Esophagus mucosa (tissue), 1 donor: Measurements from ENCODE around the gene SLC6A13. TPM values are rescaled to one million over a fixed set of nuclear protein-coding genes. Genes with fewer than 3 reads are reported as not detected.
"Not testable (repeated sequence)": the region's sequence is repeated elsewhere in the genome, so short reads cannot be mapped to it uniquely, and the experiment has no call there.

ENCODE experiments used
- ATAC-seq: fragments of 200-7000 bp; cut with Tn5 transposase; one replicate; pipeline ENCODE4 v1.9.1; 2020
- total RNA-seq: library from RNA; stranded (reverse); gene quantifications from one replicate; pipeline ENCODE4 v1.2.4, GENCODE V29; 2023
- donor health status: DM: yes; HTN: yes; CAD: no.

Gene SLC6A13
- total RNA-seq = not detected

GRCh38 chr12:262817-263216, at the start of gene SLC6A13:
SLC6A13 (minus strand) TSS chr12:262836; CDS start chr12:260052, 2,784 bp downstream.
- no peak for ATAC-seq

- ATAC-seq = no peak
These were observed 45.9 kb upstream of the SLC6A13 start for GRCh38 chr12:308511-308910.

- no peak for ATAC-seq
These were observed 44.8 kb upstream of the SLC6A13 start for GRCh38 chr12:307406-307805.

- ATAC-seq = peak; percentile 66
These were observed 42.2 kb upstream of the SLC6A13 start for GRCh38 chr12:304805-305204.

- not testable (repeated sequence) for ATAC-seq
These were observed 40.1 kb upstream of the SLC6A13 start for GRCh38 chr12:302766-303165.

- not testable (repeated sequence) for ATAC-seq
These were observed 37.5 kb upstream of the SLC6A13 start for GRCh38 chr12:300166-300565.

GRCh38 chr12:299511-299910, 36.9 kb upstream of the SLC6A13 start:
- not testable (repeated sequence) for ATAC-seq

- not testable (repeated sequence) for ATAC-seq
These were observed 35.4 kb upstream of the SLC6A13 start for GRCh38 chr12:298059-298458.

GRCh38 chr12:295132-295531, 32.5 kb upstream of the SLC6A13 start:
- no peak for ATAC-seq

- ATAC-seq = no peak
These were observed 30.6 kb upstream of the SLC6A13 start for GRCh38 chr12:293199-293598.

GRCh38 chr12:292186-292585, 29.6 kb upstream of the SLC6A13 start:
- ATAC-seq = peak; percentile 50

GRCh38 chr12:291153-291723, 28.6 kb upstream of the SLC6A13 start:
- ATAC-seq = no peak

- ATAC-seq = no peak
These were observed 26.1 kb upstream of the SLC6A13 start for GRCh38 chr12:288687-289086.

- no peak for ATAC-seq
These were observed 24.1 kb upstream of the SLC6A13 start for GRCh38 chr12:286531-287300.

- no peak for ATAC-seq
These were observed 15.4 kb upstream of the SLC6A13 start for GRCh38 chr12:278046-278445.

GRCh38 chr12:275812-276211, 13.2 kb upstream of the SLC6A13 start:
- ATAC-seq = no peak

- no peak for ATAC-seq
These were observed 10.7 kb upstream of the SLC6A13 start for GRCh38 chr12:273382-273781.

- ATAC-seq = no peak
These were observed 10.3 kb upstream of the SLC6A13 start for GRCh38 chr12:272942-273341.

- ATAC-seq = no peak
These were observed 8.5 kb upstream of the SLC6A13 start for GRCh38 chr12:271161-271560.

- no peak for ATAC-seq
These were observed 6.6 kb upstream of the SLC6A13 start for GRCh38 chr12:269191-269590.

GRCh38 chr12:268483-268840, 5.8 kb upstream of the SLC6A13 start:
- no peak for ATAC-seq

GRCh38 chr12:267581-268482, 5.2 kb upstream of the SLC6A13 start:
- no peak for ATAC-seq

GRCh38 chr12:265096-265495, 2.5 kb upstream of the SLC6A13 start:
- ATAC-seq = no peak
